ENCODE data around the gene HIGD1A. TPM values are rescaled to one million over a fixed set of nuclear protein-coding genes. Genes with fewer than 3 reads are reported as not detected.

HIGD1A gene
- total RNA-seq, 1 experiment from 2014 or later = 77.6 TPM

DNA sequence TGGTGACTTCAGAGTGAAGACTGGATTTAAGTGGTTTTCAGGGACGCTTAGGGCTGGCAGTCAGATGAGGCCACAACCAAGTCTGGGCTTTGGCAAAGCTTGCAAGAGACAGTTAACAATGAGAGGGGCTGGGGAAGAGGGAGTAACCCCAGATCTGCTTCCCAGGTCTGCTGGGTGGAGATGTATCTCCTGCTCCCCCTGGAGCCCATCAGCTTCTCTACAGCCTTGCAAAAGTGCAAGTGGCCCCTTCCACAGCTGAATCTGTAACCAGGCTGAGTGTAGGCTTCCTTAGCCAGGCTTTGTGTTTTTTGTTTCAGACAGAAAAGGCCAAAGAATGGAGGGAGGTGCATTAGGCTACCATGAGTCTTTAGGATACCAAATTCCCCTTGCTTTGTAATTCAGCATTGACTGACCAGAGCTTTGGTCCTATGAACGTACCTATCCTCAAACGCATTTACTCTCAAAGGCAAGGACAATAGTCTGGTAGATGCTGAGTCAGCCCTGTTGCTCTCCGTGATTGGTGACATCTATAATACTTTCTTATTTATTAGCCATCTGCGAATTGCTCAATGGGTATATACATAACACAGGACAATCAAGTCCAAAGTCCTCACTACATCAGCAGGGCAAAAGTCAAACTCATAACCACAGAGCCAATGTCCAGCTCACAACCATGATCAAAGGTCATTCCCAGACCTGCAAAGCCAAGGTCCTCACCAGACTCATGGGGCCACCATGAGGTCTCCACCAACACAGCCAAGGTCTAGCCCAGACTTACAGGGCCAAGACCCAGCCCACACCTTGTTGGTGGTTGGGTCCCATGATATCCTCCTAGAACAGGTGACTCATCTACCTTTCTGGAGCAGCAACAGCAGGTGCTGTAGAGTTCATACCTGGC is 48.4 kb downstream of the HIGD1A start:
- Histone ChIP-seq H3K18ac (ENCODE audit: insufficient read length, low read depth, low read length) (no peak overlapping the region), H4K8ac (replicated peaks; ENCODE audit: insufficient read length, low read depth, low read length) (no peak overlapping the region), H3T11ph (ENCODE audit: low read length) (no peak overlapping the region), H2BK120ac (ENCODE audit: low read depth, low read length, poor library complexity, severe bottlenecking) (no peak overlapping the region), H2BK20ac (ENCODE audit: low read depth, low read length, poor library complexity, severe bottlenecking) (no peak overlapping the region), H3K14ac (ENCODE audit: insufficient read depth, low read length) (no peak overlapping the region), H2AK5ac (ENCODE audit: insufficient read length, low read length) (no peak overlapping the region), H3K4me2 (ENCODE audit: insufficient read depth, insufficient read length, low read length) (no peak overlapping the region), H3K56ac (ENCODE audit: insufficient read length, low read depth, low read length) (no peak overlapping the region), H3K4ac (ENCODE audit: low read depth, low read length) (no peak overlapping the region), H3K27ac (ENCODE audit: insufficient read length, low read depth, low read length) (no peak overlapping the region), H3K9me3 (ENCODE audit: control insufficient read depth, low read depth, low read length) (no peaks in the 10 kb centered on the region), H2BK5ac (ENCODE audit: insufficient read length, low read length) (no peak overlapping the region), H3K23ac (ENCODE audit: insufficient read length, low read depth, low read length) (no peak overlapping the region), H3K23me2 (ENCODE audit: insufficient read length, low read depth, low read length, poor library complexity, severe bottlenecking) (no peaks in the 10 kb centered on the region), H2BK12ac (ENCODE audit: insufficient read length, low read depth, low read length) (no peak overlapping the region), H4K5ac (ENCODE audit: insufficient read length, low read depth, low read length) (no peak overlapping the region), H4K91ac (ENCODE audit: insufficient read length, low read depth, low read length) (no peak overlapping the region), H3K79me1 (ENCODE audit: insufficient read depth, low read depth, low read length, poor library complexity, severe bottlenecking) (no peaks in the 10 kb centered on the region), H2BK15ac (ENCODE audit: low read depth, low read length) (no peak overlapping the region), H2AFZ (ENCODE audit: low read length) (no peak overlapping the region), H4K20me1 (ENCODE audit: control insufficient read depth, insufficient read depth, insufficient read length) (no peaks in the 10 kb centered on the region), H3K4me1 (ENCODE audit: insufficient read depth, low read length) (no peaks in the 10 kb centered on the region), H3K79me2 (ENCODE audit: insufficient read depth, low read length) (no peaks in the 10 kb centered on the region), H3K9ac (ENCODE audit: extremely low read depth, insufficient read length, low read length) (no peak overlapping the region), H3K27me3 (ENCODE audit: insufficient read depth, low read length) (no peaks in the 10 kb centered on the region)
- Mint-ChIP-seq H3K4me3 (no peak overlapping the region), H3K36me3 (ENCODE audit: insufficient read depth in 1 of 3, low read depth in 3 of 3) (no peaks in the 10 kb centered on the region), H3K27me3 (ENCODE audit: low read depth) (peaks cover 26% of the 10 kb centered on the region), H3K4me1 (peaks cover 3 to 8% of the 10 kb centered on the region in 2 experiments; a peak in 3 of 4 replicates), H3K9me3 (no peaks in the 10 kb centered on the region), H3K27ac (no peak overlapping the region)
- peak; percentile 73 for TF ChIP-seq CTCF (conservative IDR thresholded peaks at IDR 0.05)
- peak; percentile 71 for DNase-seq
- no CpG with 5 or more reads among the region's 5 CpGs for WGBS (ENCODE audit: extremely low coverage, insufficient read length, low lambda C conversion rate)
